ENCODE measurements around the gene CPNE4.

- TF ChIP-seq, protein P1, sequence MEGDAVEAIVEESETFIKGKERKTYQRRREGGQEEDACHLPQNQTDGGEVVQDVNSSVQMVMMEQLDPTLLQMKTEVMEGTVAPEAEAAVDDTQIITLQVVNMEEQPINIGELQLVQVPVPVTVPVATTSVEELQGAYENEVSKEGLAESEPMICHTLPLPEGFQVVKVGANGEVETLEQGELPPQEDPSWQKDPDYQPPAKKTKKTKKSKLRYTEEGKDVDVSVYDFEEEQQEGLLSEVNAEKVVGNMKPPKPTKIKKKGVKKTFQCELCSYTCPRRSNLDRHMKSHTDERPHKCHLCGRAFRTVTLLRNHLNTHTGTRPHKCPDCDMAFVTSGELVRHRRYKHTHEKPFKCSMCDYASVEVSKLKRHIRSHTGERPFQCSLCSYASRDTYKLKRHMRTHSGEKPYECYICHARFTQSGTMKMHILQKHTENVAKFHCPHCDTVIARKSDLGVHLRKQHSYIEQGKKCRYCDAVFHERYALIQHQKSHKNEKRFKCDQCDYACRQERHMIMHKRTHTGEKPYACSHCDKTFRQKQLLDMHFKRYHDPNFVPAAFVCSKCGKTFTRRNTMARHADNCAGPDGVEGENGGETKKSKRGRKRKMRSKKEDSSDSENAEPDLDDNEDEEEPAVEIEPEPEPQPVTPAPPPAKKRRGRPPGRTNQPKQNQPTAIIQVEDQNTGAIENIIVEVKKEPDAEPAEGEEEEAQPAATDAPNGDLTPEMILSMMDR (conservative IDR thresholded peaks at IDR 0.05; ENCODE audit: low read depth, low read length): no peak
- TF ChIP-seq EZH2 (IDR thresholded peaks at IDR 0.05; ENCODE audit: borderline replicate concordance, low read depth, low read length, poor library complexity, severe bottlenecking): no peak
Observed at GRCh38 chr3:131723343-131723742, 311.5 kb downstream of the CPNE4 start.

All from A673 (cell line).